Measurements from ENCODE around the gene PPP2R5A.

The PPP2R5A gene

GRCh38 chr1:212269306-212269705, 15.9 kb upstream of the PPP2R5A start:
- TF ChIP-seq CREB1 (IDR thresholded peaks at IDR 0.05; ENCODE audit: low read depth) (no peak), TCF12 (IDR thresholded peaks at IDR 0.05; ENCODE audit: low read depth) (no peak)

DNA sequence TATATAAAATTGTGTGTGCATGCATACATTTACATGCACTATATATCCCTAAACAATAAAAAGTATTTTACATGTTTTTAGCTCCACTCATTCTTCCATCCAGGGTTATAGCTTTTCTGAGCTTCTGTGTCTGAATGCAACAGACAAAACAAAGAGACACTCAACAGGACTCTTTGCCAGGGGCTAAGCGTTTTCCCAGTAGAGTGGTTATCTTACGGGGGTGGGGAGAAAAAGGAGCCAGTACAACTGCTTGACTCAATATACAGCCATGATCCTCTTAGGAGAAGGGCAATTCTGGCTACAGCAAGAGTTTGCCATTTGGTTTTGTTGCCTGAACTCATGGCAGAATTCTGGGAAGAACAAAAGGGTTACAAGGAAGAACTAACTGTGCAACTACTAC, 14.6 kb upstream of the PPP2R5A start:
- TF ChIP-seq YY1 (IDR thresholded peaks at IDR 0.05; ENCODE audit: low read depth), result no peak
- no peak for TF ChIP-seq MAX (IDR thresholded peaks at IDR 0.05)
- no peak for TF ChIP-seq EGR1 (IDR thresholded peaks at IDR 0.05)
- TF ChIP-seq CEBPB (IDR thresholded peaks at IDR 0.05), result no peak
- no peak for TF ChIP-seq CREB1 (IDR thresholded peaks at IDR 0.05; ENCODE audit: low read depth)
- TF ChIP-seq ZBTB7A (IDR thresholded peaks at IDR 0.05; ENCODE audit: low read depth), result no peak
- TF ChIP-seq TCF12 (IDR thresholded peaks at IDR 0.05; ENCODE audit: low read depth), result no peak
- TF ChIP-seq, protein P1, sequence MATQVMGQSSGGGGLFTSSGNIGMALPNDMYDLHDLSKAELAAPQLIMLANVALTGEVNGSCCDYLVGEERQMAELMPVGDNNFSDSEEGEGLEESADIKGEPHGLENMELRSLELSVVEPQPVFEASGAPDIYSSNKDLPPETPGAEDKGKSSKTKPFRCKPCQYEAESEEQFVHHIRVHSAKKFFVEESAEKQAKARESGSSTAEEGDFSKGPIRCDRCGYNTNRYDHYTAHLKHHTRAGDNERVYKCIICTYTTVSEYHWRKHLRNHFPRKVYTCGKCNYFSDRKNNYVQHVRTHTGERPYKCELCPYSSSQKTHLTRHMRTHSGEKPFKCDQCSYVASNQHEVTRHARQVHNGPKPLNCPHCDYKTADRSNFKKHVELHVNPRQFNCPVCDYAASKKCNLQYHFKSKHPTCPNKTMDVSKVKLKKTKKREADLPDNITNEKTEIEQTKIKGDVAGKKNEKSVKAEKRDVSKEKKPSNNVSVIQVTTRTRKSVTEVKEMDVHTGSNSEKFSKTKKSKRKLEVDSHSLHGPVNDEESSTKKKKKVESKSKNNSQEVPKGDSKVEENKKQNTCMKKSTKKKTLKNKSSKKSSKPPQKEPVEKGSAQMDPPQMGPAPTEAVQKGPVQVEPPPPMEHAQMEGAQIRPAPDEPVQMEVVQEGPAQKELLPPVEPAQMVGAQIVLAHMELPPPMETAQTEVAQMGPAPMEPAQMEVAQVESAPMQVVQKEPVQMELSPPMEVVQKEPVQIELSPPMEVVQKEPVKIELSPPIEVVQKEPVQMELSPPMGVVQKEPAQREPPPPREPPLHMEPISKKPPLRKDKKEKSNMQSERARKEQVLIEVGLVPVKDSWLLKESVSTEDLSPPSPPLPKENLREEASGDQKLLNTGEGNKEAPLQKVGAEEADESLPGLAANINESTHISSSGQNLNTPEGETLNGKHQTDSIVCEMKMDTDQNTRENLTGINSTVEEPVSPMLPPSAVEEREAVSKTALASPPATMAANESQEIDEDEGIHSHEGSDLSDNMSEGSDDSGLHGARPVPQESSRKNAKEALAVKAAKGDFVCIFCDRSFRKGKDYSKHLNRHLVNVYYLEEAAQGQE (IDR thresholded peaks at IDR 0.05; ENCODE audit: low read depth), result no peak
- TF ChIP-seq TAF1 (IDR thresholded peaks at IDR 0.05; ENCODE audit: low read depth), result no peak
- TF ChIP-seq TEAD4 (IDR thresholded peaks at IDR 0.05), result no peak
- no peak for TF ChIP-seq USF1 (IDR thresholded peaks at IDR 0.05)
- TF ChIP-seq FOXM1 (IDR thresholded peaks at IDR 0.05; ENCODE audit: borderline replicate concordance, low read depth), result no peak

DNA sequence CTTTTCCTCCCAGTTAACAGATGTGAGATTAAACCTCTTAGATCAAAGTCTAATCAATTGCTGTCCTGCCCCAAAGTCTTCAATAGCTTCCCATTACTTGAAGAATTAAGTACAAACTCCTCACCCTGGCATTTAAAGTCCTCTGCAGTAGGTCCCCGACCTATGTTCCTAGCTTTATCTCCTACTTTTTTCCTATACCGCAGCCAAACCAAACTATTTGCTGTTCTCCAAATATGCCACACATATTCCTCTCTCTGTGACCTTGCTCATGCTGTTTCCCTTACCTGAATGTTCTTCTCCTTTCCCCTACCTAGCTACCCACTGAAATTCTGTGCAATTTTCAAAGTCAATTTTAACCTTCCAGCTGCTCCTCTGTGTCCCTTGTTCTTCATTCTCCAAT, 14.0 kb upstream of the PPP2R5A start:
- TF ChIP-seq YY1 (IDR thresholded peaks at IDR 0.05; ENCODE audit: low read depth) (no peak), CEBPB (IDR thresholded peaks at IDR 0.05) (no peak), ZBTB7A (IDR thresholded peaks at IDR 0.05; ENCODE audit: low read depth) (no peak), EP300 (IDR thresholded peaks at IDR 0.05; ENCODE audit: borderline replicate concordance) (no peak), MAX (IDR thresholded peaks at IDR 0.05) (no peak), NFIC (IDR thresholded peaks at IDR 0.05) (no peak), FOXM1 (IDR thresholded peaks at IDR 0.05; ENCODE audit: borderline replicate concordance, low read depth) (no peak), CREB1 (IDR thresholded peaks at IDR 0.05; ENCODE audit: low read depth) (no peak), TEAD4 (IDR thresholded peaks at IDR 0.05) (no peak), TAF1 (IDR thresholded peaks at IDR 0.05; ENCODE audit: low read depth) (no peak), RAD21 (IDR thresholded peaks at IDR 0.05; ENCODE audit: low read depth) (no peak), USF1 (IDR thresholded peaks at IDR 0.05) (no peak), TCF12 (IDR thresholded peaks at IDR 0.05; ENCODE audit: low read depth) (no peak), EGR1 (IDR thresholded peaks at IDR 0.05) (no peak)
- TF ChIP-seq, protein P1 (IDR thresholded peaks at IDR 0.05; ENCODE audit: low read depth), result no peak

DNA sequence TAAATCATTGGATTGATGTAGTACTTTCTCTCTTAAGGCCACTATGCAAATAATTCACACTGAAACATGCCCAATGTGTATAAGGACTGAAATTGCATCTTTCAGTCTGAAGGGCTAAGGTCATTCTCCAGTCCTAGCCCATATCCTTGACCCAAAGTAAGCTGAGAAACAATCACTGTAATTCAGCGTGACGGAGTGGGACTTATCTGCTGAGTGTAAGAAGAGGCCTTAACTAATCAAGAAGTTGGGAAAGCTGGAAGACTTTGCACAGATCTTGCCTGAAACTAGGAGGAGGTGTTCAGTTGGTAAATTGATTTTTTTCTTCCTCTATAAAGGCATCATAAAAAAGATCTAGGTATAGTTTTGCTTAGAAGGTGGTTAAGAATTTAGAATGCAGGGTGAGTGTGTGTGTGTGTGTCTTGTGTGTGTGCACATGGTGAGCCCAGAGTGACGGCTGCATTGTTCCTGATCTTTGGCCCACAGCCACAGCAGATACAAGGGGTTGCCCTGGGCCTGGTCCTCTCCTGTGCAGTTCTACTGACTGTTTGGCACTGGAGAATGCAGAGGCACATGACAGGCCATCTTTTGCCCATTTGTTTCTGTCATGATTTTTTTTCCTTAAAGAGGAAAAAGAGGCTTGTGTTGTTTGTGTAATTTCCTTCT, 13.3 kb upstream of the PPP2R5A start:
- TF ChIP-seq RAD21 (IDR thresholded peaks at IDR 0.05; ENCODE audit: low read depth) (no peak), NFIC (IDR thresholded peaks at IDR 0.05) (no peak), MAX (IDR thresholded peaks at IDR 0.05) (no peak), EGR1 (IDR thresholded peaks at IDR 0.05) (no peak), TAF1 (IDR thresholded peaks at IDR 0.05; ENCODE audit: low read depth) (no peak), TCF12 (IDR thresholded peaks at IDR 0.05; ENCODE audit: low read depth) (no peak), TEAD4 (IDR thresholded peaks at IDR 0.05) (no peak), EP300 (IDR thresholded peaks at IDR 0.05; ENCODE audit: borderline replicate concordance) (no peak), YY1 (IDR thresholded peaks at IDR 0.05; ENCODE audit: low read depth) (no peak), ZBTB7A (IDR thresholded peaks at IDR 0.05; ENCODE audit: low read depth) (no peak), CEBPB (IDR thresholded peaks at IDR 0.05) (no peak), FOXM1 (IDR thresholded peaks at IDR 0.05; ENCODE audit: borderline replicate concordance, low read depth) (no peak), CREB1 (IDR thresholded peaks at IDR 0.05; ENCODE audit: low read depth) (no peak), USF1 (IDR thresholded peaks at IDR 0.05) (no peak)
- TF ChIP-seq, protein P1 (IDR thresholded peaks at IDR 0.05; ENCODE audit: low read depth), result no peak
